Endothelial cell of umbilical vein (primary cell): ENCODE results near the gene XAGE3. TPM values are rescaled to one million over a fixed set of nuclear protein-coding genes. Genes with fewer than 3 reads are reported as not detected.
"Not testable (repeated sequence)": the region's sequence is repeated elsewhere in the genome, so short reads cannot be mapped to it uniquely, and the experiment has no call there.

Source experiments
- BruUV-seq: library from RNA; stranded (reverse); fragments of 400-500 nt; replicated peaks from 2 replicates; lab custom pipeline; 2021; lab: Mats Ljungman, UMichigan
- CTCF ChIA-PET: fragments of 300-600, 350-600 bp; sonication (Branson Sonifier 250); formaldehyde crosslinking; loops from one replicate; lab custom pipeline; 2021; ENCODE audit warnings: antibody characterized with exemption, inconsistent platforms; lab: Charles Lee
- POLR2A ChIA-PET: fragments of 300-600, 350-600 bp; sonication (Branson Sonifier 250); formaldehyde crosslinking; loops from one replicate; lab custom pipeline; 2021; ENCODE audit warnings: antibody characterized with exemption, inconsistent platforms; lab: Charles Lee
- DNase-seq: peaks from one replicate; pipeline ENCODE4 v3.0.0-alpha.2; 2011; ENCODE audit warnings: low read depth, low spot score
- FAIRE-seq: peaks from 2 replicates; lab custom pipeline; 2011; peaks lifted over from hg19 to GRCh38; lab: Jason Lieb, UNC
- H2AFZ ChIP-seq: 2 replicates; pipeline ENCODE4 v1.6.0; 2012; ENCODE audit warnings: low read depth, low read length, control low read depth, inconsistent platforms
- H3K27ac ChIP-seq: 2 replicates; pipeline ENCODE4 v1.5.1; 2011; ENCODE audit warnings: low read depth, mild to moderate bottlenecking, control low read depth, low read length, moderate library complexity; ENCODE audit not compliant: insufficient read depth
- H3K27me3 ChIP-seq, 2 experiments: 2 replicates each; pipeline versions ENCODE4 v1.6.0 to v1.6.1; 2011; ENCODE audit warnings: low read length in 2 of 2, mixed read lengths in 1 of 2; ENCODE audit not compliant: control insufficient read depth in 2 of 2, insufficient read depth in 2 of 2
- H3K36me3 ChIP-seq, 2 experiments: 2 replicates in 1 of 2; 3 replicates in 1 of 2; pipeline ENCODE4 v1.5.1; 2011; ENCODE audit warnings: low read length in 2 of 2, mild to moderate bottlenecking in 1 of 2, moderate library complexity in 1 of 2; ENCODE audit not compliant: control insufficient read depth in 2 of 2, insufficient read depth in 2 of 2; ENCODE audit errors: extremely low read depth in 1 of 2
- H3K4me1 ChIP-seq: 3 replicates; pipeline ENCODE4 v1.5.1; 2011; ENCODE audit warnings: mild to moderate bottlenecking, low read length; ENCODE audit not compliant: control insufficient read depth, insufficient read depth; ENCODE audit errors: extremely low read depth
- H3K4me2 ChIP-seq: 2 replicates; pipeline ENCODE4 v1.6.1; 2011; ENCODE audit warnings: low read length, control low read depth, mixed read lengths; ENCODE audit not compliant: insufficient read depth
- H3K4me3 ChIP-seq, 3 experiments: fragments of 200-600 bp in 1 of 3; sonication (generic), shearing (Covaris generic) in 1 of 3; replicated peaks in 1 of 3; 2 replicates each; pipeline ENCODE4 v1.5.1; 2011 to 2016; ENCODE audit warnings: control low read depth in 3 of 3, low read length in 3 of 3, mild to moderate bottlenecking in 2 of 3, inconsistent platforms in 1 of 3, low read depth in 1 of 3, moderate library complexity in 1 of 3; ENCODE audit not compliant: insufficient read depth in 1 of 3
- H3K79me2 ChIP-seq: 2 replicates; pipeline ENCODE4 v1.6.0; 2012; ENCODE audit warnings: low read length, inconsistent platforms; ENCODE audit not compliant: control insufficient read depth, insufficient read depth
- H3K9ac ChIP-seq: replicated peaks from 2 replicates; pipeline ENCODE3; 2011; ENCODE audit warnings: low read length, control low read depth; ENCODE audit not compliant: insufficient read depth; ENCODE audit errors: extremely low read depth
- H3K9me1 ChIP-seq: replicated peaks from 3 replicates; pipeline ENCODE4 v1.6.0; 2011; ENCODE audit warnings: mild to moderate bottlenecking, low read length; ENCODE audit not compliant: control insufficient read depth, insufficient read depth; ENCODE audit errors: extremely low read depth
- H3K9me3 ChIP-seq: replicated peaks from 2 replicates; pipeline ENCODE4 v1.5.1; 2012; ENCODE audit warnings: low read length, inconsistent platforms; ENCODE audit not compliant: control insufficient read depth, insufficient read depth
- H4K20me1 ChIP-seq: replicated peaks from 2 replicates; pipeline ENCODE3; 2011; ENCODE audit warnings: mild to moderate bottlenecking, low read length; ENCODE audit not compliant: control insufficient read depth, insufficient read depth; ENCODE audit errors: extremely low read depth
- EZH2 ChIP-seq: IDR thresholded peaks from 2 replicates; pipeline ENCODE4 v1.6.1; 2012; ENCODE audit warnings: borderline replicate concordance, low read depth, mild to moderate bottlenecking, moderate library complexity, low read length, inconsistent platforms; ENCODE audit not compliant: severe bottlenecking
- FOS ChIP-seq: IDR thresholded peaks from 2 replicates; pipeline ENCODE4 v1.6.1; 2011; ENCODE audit warnings: mild to moderate bottlenecking, low read length, moderate library complexity, borderline replicate concordance; ENCODE audit not compliant: insufficient read depth
- GATA2 ChIP-seq: IDR thresholded peaks from 2 replicates; pipeline ENCODE4 v1.7.0; 2011; ENCODE audit warnings: low read depth, mild to moderate bottlenecking, moderate library complexity, mixed read lengths, low read length; ENCODE audit not compliant: insufficient read length, insufficient read depth
- JUN ChIP-seq: IDR thresholded peaks from 2 replicates; pipeline ENCODE4 v1.6.1; 2011; ENCODE audit warnings: borderline replicate concordance, low read depth; ENCODE audit not compliant: insufficient read length, insufficient read depth
- MYC ChIP-seq: IDR thresholded peaks from one replicate; pipeline ENCODE4 v1.6.1; 2011; ENCODE audit warnings: mild to moderate bottlenecking, low read depth, low read length
- POLR2A ChIP-seq: IDR thresholded peaks from 2 replicates; pipeline ENCODE4 v1.6.1; 2012; ENCODE audit warnings: low read depth, mild to moderate bottlenecking, control low read depth, low read length
- POLR2AphosphoS5 ChIP-seq: IDR thresholded peaks from 2 replicates; pipeline ENCODE4 v1.6.1; 2012; ENCODE audit warnings: low read depth, mild to moderate bottlenecking, control low read depth, low read length, moderate library complexity; ENCODE audit not compliant: insufficient read depth
- dilution Hi-C: fragments of 300-500 bp; cut with MboI; formaldehyde crosslinking; loops from one replicate; pipeline ENCODE4 v1.15.0; 2019; ENCODE audit warnings: low sequenced_read_pairs; ENCODE audit not compliant: extremely low pct_ligation_motif_present
- intact Hi-C: fragments of 100-400 bp; cut with micrococcal nuclease; formaldehyde crosslinking; loops from one replicate; pipeline ENCODE4 v1.10.0; 2022
- polyA plus RNA-seq, 4 experiments: library from polyadenylated mRNA; depleted of rRNA in 3 of 4; stranded (reverse) in 3 of 4; unstranded in 1 of 4; fragments of >200 nt; gene quantifications; 2 replicates each; pipeline versions ENCODE4 v1.2.1 to v1.2.3, GENCODE V29; 2011 to 2012; ENCODE audit warnings: missing spikeins in 1 of 4
- total RNA-seq: library from RNA; stranded (reverse); gene quantifications from 2 replicates; pipeline ENCODE4 v1.2.3, GENCODE V29; 2021
- TF ChIP-seq, protein P1 (sequence below): IDR thresholded peaks from 2 replicates; pipeline ENCODE4 v1.6.1; 2011; ENCODE audit not compliant: insufficient read depth, insufficient read length
- TF ChIP-seq, protein P2 (sequence below), 2 donors: IDR thresholded peaks; 1 replicate in 1 of 2; 2 replicates in 1 of 2; pipeline ENCODE4 v1.5.1; 2011; ENCODE audit warnings: low read length in 2 of 2, mild to moderate bottlenecking in 2 of 2, moderate library complexity in 2 of 2, control low read depth in 1 of 2, inconsistent platforms in 1 of 2, low read depth in 1 of 2; ENCODE audit not compliant: insufficient read depth in 1 of 2; ENCODE audit errors: extremely low read depth in 1 of 2

XAGE3 gene
- total and polyA plus RNA-seq, 2 donors (not counting 3 experiments of a cell fraction or from before 2014, with no cell fraction given): not detected

DNA sequence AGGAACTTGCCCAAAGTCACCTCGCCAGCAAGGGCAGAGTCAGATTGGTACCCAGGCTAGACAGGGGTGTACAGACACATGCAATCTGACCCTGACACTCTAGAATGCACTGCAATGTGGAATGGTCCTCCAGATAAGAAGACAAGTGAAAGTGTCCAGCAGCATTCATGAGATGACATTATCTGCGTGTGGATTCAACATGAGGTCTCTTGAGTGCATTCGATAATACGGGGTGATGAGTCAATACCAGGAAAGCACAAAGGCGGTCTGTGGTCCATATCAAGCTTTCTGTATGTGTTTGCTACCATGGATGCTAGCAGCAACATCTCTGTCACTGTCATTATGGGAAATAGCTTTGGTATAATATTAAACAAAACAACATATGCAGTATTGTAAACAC, 6.8 kb upstream of the XAGE3 start:
- POLR2A ChIA-PET: no interaction called here
- dilution Hi-C loops (no loop called here), intact Hi-C loops (no loop called here)
- Histone ChIP-seq H3K27ac (no peak overlapping the region), H3K4me1 (no peaks in the 10 kb centered on the region), H3K4me2 (no peak overlapping the region), H3K9me1 (no peaks in the 10 kb centered on the region), H4K20me1 (no peaks in the 10 kb centered on the region), H3K9me3 (no peaks in the 10 kb centered on the region), H3K27me3 (no peaks in the 10 kb centered on the region), H3K4me3 (no peak overlapping the region), H3K9ac (no peak overlapping the region), H3K36me3 (no peaks in the 10 kb centered on the region), H3K79me2 (no peaks in the 10 kb centered on the region), H2AFZ (no peak overlapping the region)
- FAIRE-seq (no peak), DNase-seq (no peak)
- TF ChIP-seq, protein P1, sequence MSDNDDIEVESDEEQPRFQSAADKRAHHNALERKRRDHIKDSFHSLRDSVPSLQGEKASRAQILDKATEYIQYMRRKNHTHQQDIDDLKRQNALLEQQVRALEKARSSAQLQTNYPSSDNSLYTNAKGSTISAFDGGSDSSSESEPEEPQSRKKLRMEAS: no peak
- TF ChIP-seq POLR2A: no peak
- TF ChIP-seq GATA2: no peak
- no peak for TF ChIP-seq EZH2
- TF ChIP-seq, protein P2, sequence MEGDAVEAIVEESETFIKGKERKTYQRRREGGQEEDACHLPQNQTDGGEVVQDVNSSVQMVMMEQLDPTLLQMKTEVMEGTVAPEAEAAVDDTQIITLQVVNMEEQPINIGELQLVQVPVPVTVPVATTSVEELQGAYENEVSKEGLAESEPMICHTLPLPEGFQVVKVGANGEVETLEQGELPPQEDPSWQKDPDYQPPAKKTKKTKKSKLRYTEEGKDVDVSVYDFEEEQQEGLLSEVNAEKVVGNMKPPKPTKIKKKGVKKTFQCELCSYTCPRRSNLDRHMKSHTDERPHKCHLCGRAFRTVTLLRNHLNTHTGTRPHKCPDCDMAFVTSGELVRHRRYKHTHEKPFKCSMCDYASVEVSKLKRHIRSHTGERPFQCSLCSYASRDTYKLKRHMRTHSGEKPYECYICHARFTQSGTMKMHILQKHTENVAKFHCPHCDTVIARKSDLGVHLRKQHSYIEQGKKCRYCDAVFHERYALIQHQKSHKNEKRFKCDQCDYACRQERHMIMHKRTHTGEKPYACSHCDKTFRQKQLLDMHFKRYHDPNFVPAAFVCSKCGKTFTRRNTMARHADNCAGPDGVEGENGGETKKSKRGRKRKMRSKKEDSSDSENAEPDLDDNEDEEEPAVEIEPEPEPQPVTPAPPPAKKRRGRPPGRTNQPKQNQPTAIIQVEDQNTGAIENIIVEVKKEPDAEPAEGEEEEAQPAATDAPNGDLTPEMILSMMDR (IDR thresholded peaks at IDR 0.05; ENCODE audit: extremely low read depth in 1 of 2, insufficient read depth in 1 of 2, low read depth in 1 of 2, low read length in 2 of 2): no peak
- no peak for TF ChIP-seq MYC
- no peak for TF ChIP-seq JUN
- no peak for TF ChIP-seq FOS
- no peak for TF ChIP-seq POLR2AphosphoS5
- CTCF ChIA-PET: no interaction called here
- no TSS peak for BruUV-seq

DNA sequence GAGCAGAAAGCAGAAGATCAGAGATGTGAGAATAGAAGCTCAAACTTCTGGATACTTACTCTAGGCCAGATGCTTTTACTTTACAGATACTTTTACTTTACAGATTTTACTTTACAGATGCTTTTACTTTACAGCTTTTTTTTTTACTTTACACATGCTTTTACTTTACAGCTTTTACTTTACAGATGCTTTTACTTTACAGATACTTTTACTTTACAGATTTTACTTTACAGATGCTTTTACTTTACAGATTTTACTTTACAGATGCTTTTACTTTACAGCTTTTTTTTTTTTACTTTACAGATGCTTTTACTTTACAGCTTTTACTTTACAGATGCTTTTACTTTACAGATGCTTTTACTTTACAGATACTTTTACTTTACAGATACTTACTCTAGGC, 5.9 kb upstream of the XAGE3 start:
- H3K4me1 ChIP-seq, dilution Hi-C loops, H3K9me1 ChIP-seq, H3K27ac ChIP-seq, H2AFZ ChIP-seq, CTCF ChIA-PET, H3K79me2 ChIP-seq, H3K4me2 ChIP-seq, H3K36me3 ChIP-seq, H4K20me1 ChIP-seq, H3K9me3 ChIP-seq, POLR2A ChIA-PET, intact Hi-C loops, H3K27me3 ChIP-seq, DNase-seq, H3K4me3 ChIP-seq, FAIRE-seq, H3K9ac ChIP-seq, BruUV-seq: not testable (repeated sequence)
